ENCODE results near the gene PRDX3. TPM values are rescaled to one million over a fixed set of nuclear protein-coding genes. Genes with fewer than 3 reads are reported as not detected.
"Not testable (repeated sequence)": the region's sequence is repeated elsewhere in the genome, so short reads cannot be mapped to it uniquely, and the experiment has no call there.

The PRDX3 gene
- total RNA-seq, 2 donors from 2014 or later, result 153 to 173 TPM

DNA sequence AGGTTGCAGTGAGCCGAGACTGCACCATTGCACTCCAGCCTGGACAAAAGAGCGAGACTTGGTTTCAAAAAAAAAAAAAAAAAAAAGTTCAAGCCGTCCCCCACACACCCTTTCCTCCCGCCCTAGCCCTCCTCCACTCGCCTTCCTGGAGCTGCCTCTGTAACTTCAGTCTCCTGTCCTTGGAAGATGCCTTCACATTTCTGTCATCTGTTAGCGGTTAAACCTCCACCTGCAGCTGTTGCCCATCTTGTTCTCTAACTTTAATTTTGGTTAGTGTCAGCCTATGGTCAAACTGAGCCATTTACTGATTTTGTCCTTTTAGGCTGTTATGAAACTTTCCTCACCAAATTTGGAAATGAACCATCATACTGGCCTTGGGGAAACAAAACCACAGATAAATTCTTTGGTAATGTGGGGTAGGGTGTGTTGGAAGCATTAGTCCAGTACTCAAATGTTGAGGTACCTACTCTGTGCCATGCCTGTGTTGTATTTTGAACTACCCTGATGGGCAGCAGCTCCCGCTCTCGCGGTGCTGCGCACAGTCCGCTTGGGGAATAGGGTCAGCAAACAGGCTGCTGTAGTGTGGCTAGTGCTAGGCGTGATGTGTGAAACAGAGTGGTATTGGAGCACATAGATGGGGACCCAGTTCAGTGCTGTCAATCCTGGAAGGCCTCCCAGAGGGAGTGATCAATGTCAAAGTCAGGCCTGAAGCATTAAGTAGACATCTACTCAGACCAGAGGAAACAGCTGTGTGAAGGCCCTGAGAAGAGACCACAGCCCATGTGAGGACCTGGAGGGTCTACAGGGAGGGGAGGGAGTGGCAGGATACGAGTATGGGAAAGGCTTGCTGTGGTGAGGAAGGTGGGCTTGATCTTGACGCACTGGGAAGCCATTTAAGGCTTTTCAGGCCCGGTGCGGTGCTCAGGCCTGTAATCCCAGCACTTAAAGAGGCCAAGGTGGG lies 40.0 kb downstream of the PRDX3 start:
- peaks cover 36% of the 10 kb centered on the region for H3K36me3 Mint-ChIP-seq (ENCODE audit: low read depth)
- H3K9me3 ChIP-seq (ENCODE audit: control insufficient read depth, low read length), result no peaks in the 10 kb centered on the region
- H3K27me3 ChIP-seq (ENCODE audit: control insufficient read depth, insufficient read depth, low read length, poor library complexity, severe bottlenecking), result no peaks in the 10 kb centered on the region
- 94 to 98% methylated on average over 12 to 15 of the region's 16 CpGs for WGBS, 2 experiments (ENCODE audit: insufficient coverage in 1 of 2, insufficient read length in 1 of 2)
- H3K4me1 Mint-ChIP-seq, result peaks cover 7% of the 10 kb centered on the region
- no peaks in the 10 kb centered on the region for H3K9me3 Mint-ChIP-seq
- no peaks in the 10 kb centered on the region for H3K4me1 ChIP-seq (ENCODE audit: control insufficient read depth, insufficient read depth, low read length)
- H3K4me3 ChIP-seq (ENCODE audit: low read length), result no peak overlapping the region
- H3K27ac Mint-ChIP-seq, result peak overlapping the region; percentile 55
- H3K9ac ChIP-seq (ENCODE audit: extremely low read depth, low read length, poor library complexity, severe bottlenecking), result no peak overlapping the region
- H3K36me3 ChIP-seq (ENCODE audit: control insufficient read depth, insufficient read depth, low read length), result peaks cover 14% of the 10 kb centered on the region
- no peak overlapping the region for H3K4me3 Mint-ChIP-seq
- H3K27ac ChIP-seq (ENCODE audit: low read depth, low read length), result no peak overlapping the region
- no peak for DNase-seq
- H3K27me3 Mint-ChIP-seq (ENCODE audit: insufficient read depth), result no peaks in the 10 kb centered on the region
- TF ChIP-seq, protein P1, sequence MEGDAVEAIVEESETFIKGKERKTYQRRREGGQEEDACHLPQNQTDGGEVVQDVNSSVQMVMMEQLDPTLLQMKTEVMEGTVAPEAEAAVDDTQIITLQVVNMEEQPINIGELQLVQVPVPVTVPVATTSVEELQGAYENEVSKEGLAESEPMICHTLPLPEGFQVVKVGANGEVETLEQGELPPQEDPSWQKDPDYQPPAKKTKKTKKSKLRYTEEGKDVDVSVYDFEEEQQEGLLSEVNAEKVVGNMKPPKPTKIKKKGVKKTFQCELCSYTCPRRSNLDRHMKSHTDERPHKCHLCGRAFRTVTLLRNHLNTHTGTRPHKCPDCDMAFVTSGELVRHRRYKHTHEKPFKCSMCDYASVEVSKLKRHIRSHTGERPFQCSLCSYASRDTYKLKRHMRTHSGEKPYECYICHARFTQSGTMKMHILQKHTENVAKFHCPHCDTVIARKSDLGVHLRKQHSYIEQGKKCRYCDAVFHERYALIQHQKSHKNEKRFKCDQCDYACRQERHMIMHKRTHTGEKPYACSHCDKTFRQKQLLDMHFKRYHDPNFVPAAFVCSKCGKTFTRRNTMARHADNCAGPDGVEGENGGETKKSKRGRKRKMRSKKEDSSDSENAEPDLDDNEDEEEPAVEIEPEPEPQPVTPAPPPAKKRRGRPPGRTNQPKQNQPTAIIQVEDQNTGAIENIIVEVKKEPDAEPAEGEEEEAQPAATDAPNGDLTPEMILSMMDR (conservative IDR thresholded peaks at IDR 0.05), result no peak

DNA sequence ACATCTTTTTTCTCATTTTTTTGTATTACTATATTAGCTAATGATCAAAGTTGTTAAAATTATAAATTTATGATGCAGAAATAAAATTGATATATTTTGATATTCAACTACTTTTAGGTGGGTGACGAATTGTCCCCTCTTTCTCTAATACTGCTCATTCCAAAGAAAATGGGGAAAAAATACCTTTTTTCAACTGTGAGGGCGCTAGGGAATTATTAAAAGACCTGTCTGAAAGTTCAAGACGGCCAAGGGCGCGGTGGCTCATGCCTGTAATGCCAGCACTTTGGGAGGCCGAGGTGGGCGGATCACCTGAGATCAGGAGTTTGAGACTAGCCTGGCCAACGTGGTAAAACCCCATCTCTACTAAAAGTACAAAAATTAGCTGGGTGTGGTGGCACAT lies 40.7 kb downstream of the PRDX3 start:
- not testable (repeated sequence) for H3K27ac ChIP-seq (ENCODE audit: low read depth, low read length); H3K4me3 ChIP-seq (ENCODE audit: low read length); H3K9me3 ChIP-seq (ENCODE audit: control insufficient read depth, low read length); H3K4me3 Mint-ChIP-seq; H3K4me1 Mint-ChIP-seq; H3K27me3 Mint-ChIP-seq (ENCODE audit: insufficient read depth); H3K9me3 Mint-ChIP-seq; H3K9ac ChIP-seq (ENCODE audit: extremely low read depth, low read length, poor library complexity, severe bottlenecking); H3K27ac Mint-ChIP-seq; H3K4me1 ChIP-seq (ENCODE audit: control insufficient read depth, insufficient read depth, low read length); DNase-seq; H3K27me3 ChIP-seq (ENCODE audit: control insufficient read depth, insufficient read depth, low read length, poor library complexity, severe bottlenecking)
- 77 to 80% methylated on average over 5 to 8 of the region's 8 CpGs for WGBS, 2 experiments (ENCODE audit: insufficient coverage in 1 of 2, insufficient read length in 1 of 2)
- peaks cover 39% of the 10 kb centered on the region for H3K36me3 Mint-ChIP-seq (ENCODE audit: low read depth)
- peaks cover 21% of the 10 kb centered on the region for H3K36me3 ChIP-seq (ENCODE audit: control insufficient read depth, insufficient read depth, low read length)
- TF ChIP-seq, protein P1 (conservative IDR thresholded peaks at IDR 0.05), result peak; percentile 56

DNA sequence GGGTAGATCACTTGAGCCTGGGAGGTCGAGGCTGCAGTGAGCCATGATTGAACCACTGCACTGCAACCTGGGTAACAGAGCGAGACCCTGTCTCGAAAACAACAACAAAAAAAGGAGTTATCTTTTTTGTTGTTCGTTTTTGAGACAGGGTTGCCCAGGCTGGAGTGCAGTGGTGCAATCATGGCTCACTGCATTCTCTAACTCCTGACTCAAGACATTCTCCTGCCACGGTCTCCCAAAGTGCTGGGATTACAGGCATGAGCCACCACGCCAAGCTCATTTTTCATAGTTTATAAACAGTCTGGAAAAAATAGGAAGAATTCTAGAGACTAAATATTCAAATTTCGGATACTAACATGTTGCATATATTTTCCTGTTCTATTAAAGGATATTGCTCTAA lies 42.5 kb downstream of the PRDX3 start:
- WGBS, 2 experiments (ENCODE audit: insufficient coverage in 1 of 2, insufficient read length in 1 of 2), result 94 to 98% methylated on average over 5 to 6 of the region's 7 CpGs
- Histone ChIP-seq H3K36me3 (ENCODE audit: control insufficient read depth, insufficient read depth, low read length) (peaks cover 34% of the 10 kb centered on the region), H3K9me3 (ENCODE audit: control insufficient read depth, low read length) (no peaks in the 10 kb centered on the region), H3K4me3 (ENCODE audit: low read length) (no peak overlapping the region), H3K9ac (ENCODE audit: extremely low read depth, low read length, poor library complexity, severe bottlenecking) (no peak overlapping the region), H3K4me1 (ENCODE audit: control insufficient read depth, insufficient read depth, low read length) (no peaks in the 10 kb centered on the region), H3K27me3 (ENCODE audit: control insufficient read depth, insufficient read depth, low read length, poor library complexity, severe bottlenecking) (no peaks in the 10 kb centered on the region), H3K27ac (ENCODE audit: low read depth, low read length) (no peak overlapping the region)
- TF ChIP-seq, protein P1 (conservative IDR thresholded peaks at IDR 0.05), result no peak
- no peak for DNase-seq
- Mint-ChIP-seq H3K27me3 (ENCODE audit: insufficient read depth) (no peaks in the 10 kb centered on the region), H3K4me3 (no peak overlapping the region), H3K36me3 (ENCODE audit: low read depth) (peaks cover 53% of the 10 kb centered on the region), H3K4me1 (peaks cover 12% of the 10 kb centered on the region), H3K9me3 (no peaks in the 10 kb centered on the region), H3K27ac (no peak overlapping the region)
